Skeletal muscle satellite cell (primary cell): ENCODE measurements around the gene MRPL27.

Experiments
- H3K27me3 ChIP-seq: 2 replicates; pipeline ENCODE4 v1.7.0; 2013; ENCODE audit warnings: low read length; ENCODE audit not compliant: control insufficient read depth, insufficient read depth
- H3K36me3 ChIP-seq: 2 replicates; pipeline ENCODE4 v1.7.0; 2013; ENCODE audit warnings: mild to moderate bottlenecking, control low read depth, low read length; ENCODE audit not compliant: insufficient read depth
- H3K4me1 ChIP-seq: 2 replicates; pipeline ENCODE4 v1.7.0; 2013; ENCODE audit warnings: low read length; ENCODE audit not compliant: control insufficient read depth, insufficient read depth
- H3K4me2 ChIP-seq: 2 replicates; pipeline ENCODE4 v1.7.0; 2013; ENCODE audit warnings: mild to moderate bottlenecking, low read length
- H3K4me3 ChIP-seq: 2 replicates; pipeline ENCODE4 v1.7.0; 2013; ENCODE audit warnings: low read length
- H3K9ac ChIP-seq: 2 replicates; pipeline ENCODE4 v1.7.0; 2013; ENCODE audit warnings: mild to moderate bottlenecking, low read depth, low read length, moderate library complexity
- H3K9me3 ChIP-seq: replicated peaks from 2 replicates; pipeline ENCODE4 v1.7.0; 2013; ENCODE audit warnings: mild to moderate bottlenecking, control low read depth, low read length

MRPL27 gene

DNA sequence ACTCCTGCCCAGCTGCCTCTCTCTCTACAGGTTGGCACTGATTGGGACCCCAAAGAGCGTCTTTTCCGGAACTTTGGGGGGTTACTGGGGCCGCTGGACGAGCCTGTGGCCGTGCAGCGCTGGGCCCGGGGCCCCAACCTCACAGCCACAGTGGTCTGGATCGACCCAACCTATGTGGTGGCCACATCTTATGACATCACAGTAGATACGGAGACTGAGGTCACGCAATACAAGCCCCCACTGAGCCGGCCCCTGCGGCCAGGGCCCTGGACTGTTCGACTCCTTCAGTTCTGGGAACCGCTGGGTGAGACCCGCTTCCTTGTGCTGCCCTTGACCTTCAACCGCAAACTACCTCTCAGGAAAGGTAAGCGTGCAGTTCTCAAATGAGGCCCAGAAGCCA, 14.8 kb downstream of the MRPL27 start:
- Histone ChIP-seq H3K9ac (no peak overlapping the region), H3K4me3 (no peak overlapping the region), H3K36me3 (peaks cover 61% of the 10 kb centered on the region), H3K4me1 (peaks cover 5% of the 10 kb centered on the region), H3K4me2 (no peak overlapping the region), H3K9me3 (no peaks in the 10 kb centered on the region), H3K27me3 (no peaks in the 10 kb centered on the region)

DNA sequence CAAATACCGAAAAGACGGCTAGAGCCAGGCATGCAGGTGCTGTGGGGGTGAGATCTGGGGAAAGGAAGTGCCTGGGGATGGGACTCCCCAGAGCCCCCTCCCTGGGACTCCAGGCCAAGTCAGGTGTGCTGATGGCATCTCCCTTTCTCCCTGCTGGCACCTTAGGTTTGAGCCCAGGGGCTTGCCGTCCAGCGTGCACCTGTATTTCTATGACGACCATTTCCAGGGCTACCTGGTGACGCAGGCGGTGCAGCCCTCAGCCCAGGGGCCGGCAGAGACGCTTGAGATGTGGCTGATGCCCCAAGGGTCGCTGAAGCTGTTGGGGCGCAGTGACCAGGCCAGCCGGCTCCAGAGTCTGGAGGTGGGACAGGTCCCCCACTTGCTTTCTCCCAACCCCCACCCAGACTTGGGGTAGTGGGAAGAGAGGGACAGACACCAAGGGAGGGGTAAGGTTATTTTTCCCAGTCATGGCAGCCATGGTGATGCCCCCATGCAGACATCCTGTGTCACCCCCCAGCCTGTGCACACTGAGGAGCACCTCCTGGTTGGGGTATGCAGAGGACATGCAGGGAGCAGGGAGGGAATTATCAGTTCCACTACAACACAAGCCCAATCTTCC, 16.0 kb downstream of the MRPL27 start:
- Histone ChIP-seq H3K4me1 (no peaks in the 10 kb centered on the region), H3K4me2 (no peak overlapping the region), H3K36me3 (peaks cover 64% of the 10 kb centered on the region), H3K9me3 (no peaks in the 10 kb centered on the region), H3K4me3 (no peak overlapping the region), H3K27me3 (no peaks in the 10 kb centered on the region), H3K9ac (no peak overlapping the region)

DNA sequence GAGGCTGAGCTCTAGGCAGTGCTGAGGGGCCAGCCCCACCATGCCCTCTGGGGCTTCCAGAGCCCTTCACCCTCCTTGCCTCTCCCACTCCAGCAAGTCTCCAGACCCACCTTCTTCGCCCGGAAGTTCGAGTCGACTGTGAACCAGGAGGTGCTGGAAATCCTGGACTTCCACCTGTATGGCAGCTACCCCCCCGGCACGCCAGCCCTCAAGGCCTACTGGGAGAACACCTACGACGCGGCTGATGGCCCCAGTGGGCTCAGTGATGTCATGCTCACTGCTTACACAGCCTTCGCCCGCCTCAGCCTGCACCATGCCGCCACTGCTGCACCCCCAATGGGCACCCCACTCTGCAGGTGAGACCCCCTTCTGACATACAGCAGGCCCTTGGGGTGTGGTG, 16.6 kb downstream of the MRPL27 start:
- Histone ChIP-seq H3K9ac (no peak overlapping the region), H3K36me3 (peaks cover 64% of the 10 kb centered on the region), H3K4me1 (no peaks in the 10 kb centered on the region)

DNA sequence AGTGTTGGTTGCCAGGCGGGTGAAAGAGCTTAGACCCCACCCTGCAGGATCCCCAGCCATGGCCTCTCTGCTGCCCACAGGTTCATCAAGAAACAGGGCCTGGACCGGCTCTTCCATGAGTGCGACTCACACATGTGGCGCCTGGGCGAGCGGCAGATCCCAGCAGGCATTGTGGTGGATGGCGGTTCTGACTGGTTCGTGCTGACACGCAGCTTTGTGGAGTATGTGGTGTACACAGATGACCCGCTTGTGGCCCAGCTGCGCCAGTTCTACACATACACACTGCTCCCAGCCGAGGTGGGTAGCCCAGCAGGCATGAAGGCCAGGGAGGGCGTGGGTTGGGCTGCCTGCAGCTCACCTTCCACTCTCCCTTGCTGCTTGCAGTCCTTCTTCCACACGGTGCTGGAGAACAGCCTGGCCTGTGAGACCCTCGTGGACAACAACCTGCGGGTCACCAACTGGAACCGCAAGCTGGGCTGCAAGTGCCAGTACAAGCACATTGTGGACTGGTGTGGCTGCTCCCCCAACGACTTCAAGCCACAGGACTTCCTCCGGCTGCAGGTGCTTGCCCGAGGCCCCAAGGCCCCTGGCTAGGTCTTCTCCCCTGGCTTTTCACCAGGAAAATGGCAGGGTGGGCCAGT, 17.2 kb downstream of the MRPL27 start:
- Histone ChIP-seq H3K36me3 (peaks cover 64% of the 10 kb centered on the region), H3K4me1 (no peaks in the 10 kb centered on the region), H3K9me3 (no peaks in the 10 kb centered on the region), H3K4me3 (no peak overlapping the region), H3K4me2 (no peak overlapping the region), H3K27me3 (no peaks in the 10 kb centered on the region), H3K9ac (no peak overlapping the region)

More for the DNA sequence above, 16.6 kb downstream of the MRPL27 start:
- H3K4me2 ChIP-seq: no peak overlapping the region
- H3K4me3 ChIP-seq: no peak overlapping the region
- H3K9me3 ChIP-seq: no peaks in the 10 kb centered on the region
- no peaks in the 10 kb centered on the region for H3K27me3 ChIP-seq

DNA sequence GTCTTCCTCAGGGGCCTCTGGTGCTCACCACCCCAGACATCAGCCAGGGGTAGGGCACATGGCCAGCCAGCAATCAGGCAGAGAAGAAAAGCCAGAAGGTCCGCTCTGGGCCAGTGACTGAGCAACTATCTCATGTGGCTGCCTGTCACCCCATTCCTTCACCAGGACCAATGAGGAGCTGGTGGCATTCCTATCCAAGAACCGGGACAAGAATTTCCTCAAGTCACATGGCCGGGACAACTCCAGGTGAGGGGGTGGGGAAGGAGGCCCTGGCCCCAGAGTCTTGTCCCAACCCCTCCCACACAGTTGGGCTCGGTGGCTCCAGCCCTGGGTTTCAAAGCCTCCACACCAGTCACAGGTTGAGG, 17.7 kb downstream of the MRPL27 start:
- no peaks in the 10 kb centered on the region for H3K27me3 ChIP-seq
- H3K4me2 ChIP-seq: no peak overlapping the region
- H3K4me1 ChIP-seq: no peaks in the 10 kb centered on the region
- H3K4me3 ChIP-seq: no peak overlapping the region
- no peak overlapping the region for H3K9ac ChIP-seq
- peaks cover 64% of the 10 kb centered on the region for H3K36me3 ChIP-seq
- no peaks in the 10 kb centered on the region for H3K9me3 ChIP-seq

DNA sequence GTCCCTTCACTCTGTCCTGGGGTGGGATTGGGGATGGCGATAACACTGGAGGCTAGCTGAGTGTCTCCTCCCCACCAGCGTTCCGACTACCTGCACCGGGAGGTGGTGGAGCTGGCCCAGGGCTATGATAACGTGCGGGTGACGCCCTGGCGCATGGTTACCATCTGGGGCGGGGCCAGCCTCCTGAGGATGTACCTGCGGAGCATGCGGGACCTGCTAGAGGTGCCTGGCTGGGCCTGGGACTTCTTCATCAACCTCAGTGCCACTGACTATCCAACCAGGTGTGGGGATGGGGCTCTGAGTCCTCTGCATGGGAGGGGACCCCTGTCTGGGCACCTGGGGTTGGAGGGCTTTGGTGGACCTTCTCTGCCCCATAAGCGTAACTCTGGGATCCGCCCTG, 18.2 kb downstream of the MRPL27 start:
- H3K9me3 ChIP-seq: no peaks in the 10 kb centered on the region
- H3K4me3 ChIP-seq: no peak overlapping the region
- H3K4me2 ChIP-seq: no peak overlapping the region
- H3K36me3 ChIP-seq: peaks cover 59% of the 10 kb centered on the region
- no peaks in the 10 kb centered on the region for H3K4me1 ChIP-seq
- no peaks in the 10 kb centered on the region for H3K27me3 ChIP-seq
- no peak overlapping the region for H3K9ac ChIP-seq

- no peak overlapping the region for H3K4me2 ChIP-seq
- no peak overlapping the region for H3K4me3 ChIP-seq
- no peaks in the 10 kb centered on the region for H3K4me1 ChIP-seq
- H3K9ac ChIP-seq: no peak overlapping the region
- no peaks in the 10 kb centered on the region for H3K9me3 ChIP-seq
- peaks cover 53% of the 10 kb centered on the region for H3K36me3 ChIP-seq
- H3K27me3 ChIP-seq: no peaks in the 10 kb centered on the region
Measured at GRCh38 chr17:50354198-50354597, 18.8 kb downstream of the MRPL27 start.

DNA sequence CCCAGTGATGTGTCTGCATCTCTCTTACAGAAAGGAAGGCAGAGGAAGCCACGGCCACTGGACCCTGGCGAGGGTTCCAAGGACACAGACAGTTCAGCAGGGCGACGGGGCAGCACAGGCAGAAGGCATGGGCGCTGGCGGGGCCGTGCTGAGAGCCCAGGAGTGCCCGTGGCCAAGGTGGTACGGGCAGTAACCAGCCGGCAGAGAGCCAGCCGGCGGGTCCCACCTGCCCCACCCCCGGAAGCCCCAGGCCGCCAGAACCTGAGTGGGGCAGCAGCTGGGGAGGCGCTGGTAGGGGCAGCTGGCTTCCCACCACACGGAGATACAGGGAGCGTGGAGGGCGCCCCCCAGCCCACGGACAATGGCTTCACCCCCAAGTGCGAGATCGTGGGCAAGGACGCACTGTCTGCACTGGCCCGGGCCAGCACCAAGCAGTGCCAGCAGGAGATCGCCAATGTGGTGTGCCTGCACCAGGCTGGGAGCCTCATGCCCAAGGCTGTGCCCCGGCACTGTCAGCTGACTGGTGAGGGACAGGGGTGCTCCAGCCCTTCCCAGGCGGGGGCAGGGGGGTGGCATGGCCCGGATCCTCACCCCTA, 19.3 kb downstream of the MRPL27 start:
- H3K27me3 ChIP-seq: no peaks in the 10 kb centered on the region
- H3K36me3 ChIP-seq: peaks cover 53% of the 10 kb centered on the region
- H3K4me2 ChIP-seq: no peak overlapping the region
- H3K9me3 ChIP-seq: no peaks in the 10 kb centered on the region
- H3K4me3 ChIP-seq: no peak overlapping the region
- no peak overlapping the region for H3K9ac ChIP-seq
- H3K4me1 ChIP-seq: peaks cover 5% of the 10 kb centered on the region

GRCh38 chr17:50352693-50353599, 20.0 kb downstream of the MRPL27 start:
- H3K4me2 ChIP-seq: no peak overlapping the region
- no peaks in the 10 kb centered on the region for H3K27me3 ChIP-seq
- peaks cover 12% of the 10 kb centered on the region for H3K4me1 ChIP-seq
- no peak overlapping the region for H3K9ac ChIP-seq
- peaks cover 47% of the 10 kb centered on the region for H3K36me3 ChIP-seq
- H3K9me3 ChIP-seq: no peaks in the 10 kb centered on the region
- H3K4me3 ChIP-seq: no peak overlapping the region

DNA sequence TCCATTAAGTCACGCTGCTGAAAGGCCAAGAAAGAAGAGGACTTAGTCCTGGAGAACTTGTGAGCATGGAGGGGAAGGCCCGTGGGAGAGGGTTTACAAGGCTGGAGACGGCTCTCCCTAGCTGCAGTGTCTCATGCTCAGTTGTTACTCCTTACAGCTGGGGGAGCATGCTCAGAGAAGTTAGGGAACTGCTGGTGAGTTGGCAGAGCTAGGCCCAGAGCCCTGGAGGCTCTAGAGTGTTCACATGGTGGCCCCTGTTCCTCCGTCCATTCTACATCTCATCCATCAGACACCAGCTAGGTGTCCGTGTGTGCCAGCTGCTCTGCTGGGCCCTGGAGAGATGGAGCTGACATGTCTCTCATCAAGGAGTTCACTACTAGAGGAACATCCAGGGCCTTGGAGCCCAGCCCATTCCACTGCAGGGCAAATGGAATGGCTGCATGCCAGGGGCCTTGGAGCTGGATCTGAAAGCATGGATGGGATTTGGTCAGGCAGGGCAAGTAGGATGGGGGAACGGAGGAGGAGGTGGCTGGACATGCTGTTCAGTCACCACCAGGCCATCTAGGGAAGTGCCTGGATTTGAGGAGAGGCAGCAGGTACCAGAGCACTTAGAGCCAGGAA, 20.8 kb downstream of the MRPL27 start:
- no peaks in the 10 kb centered on the region for H3K9me3 ChIP-seq
- H3K36me3 ChIP-seq: peaks cover 42% of the 10 kb centered on the region
- peaks cover 20% of the 10 kb centered on the region for H3K4me1 ChIP-seq
- H3K4me3 ChIP-seq: no peak overlapping the region
- H3K27me3 ChIP-seq: no peaks in the 10 kb centered on the region
- H3K9ac ChIP-seq: no peak overlapping the region
- H3K4me2 ChIP-seq: no peak overlapping the region

GRCh38 chr17:50350733-50351132, 22.3 kb downstream of the MRPL27 start:
- peaks cover 28% of the 10 kb centered on the region for H3K36me3 ChIP-seq
- no peak overlapping the region for H3K4me2 ChIP-seq
- H3K4me1 ChIP-seq: peaks cover 23% of the 10 kb centered on the region
- H3K9me3 ChIP-seq: no peaks in the 10 kb centered on the region
- no peak overlapping the region for H3K4me3 ChIP-seq
- H3K27me3 ChIP-seq: no peaks in the 10 kb centered on the region
- H3K9ac ChIP-seq: no peak overlapping the region
